GM12873 (cell line): Measurements from ENCODE around the gene NAT14.

ENCODE experiments used
- TF ChIP-seq, protein P1 (sequence below): IDR thresholded peaks from 2 replicates; pipeline ENCODE4 v1.5.1; 2012; ENCODE audit warnings: low read depth, mild to moderate bottlenecking, moderate library complexity, low read length, control low read depth; ENCODE audit not compliant: insufficient read depth; ENCODE audit errors: missing control alignments

Gene NAT14

DNA sequence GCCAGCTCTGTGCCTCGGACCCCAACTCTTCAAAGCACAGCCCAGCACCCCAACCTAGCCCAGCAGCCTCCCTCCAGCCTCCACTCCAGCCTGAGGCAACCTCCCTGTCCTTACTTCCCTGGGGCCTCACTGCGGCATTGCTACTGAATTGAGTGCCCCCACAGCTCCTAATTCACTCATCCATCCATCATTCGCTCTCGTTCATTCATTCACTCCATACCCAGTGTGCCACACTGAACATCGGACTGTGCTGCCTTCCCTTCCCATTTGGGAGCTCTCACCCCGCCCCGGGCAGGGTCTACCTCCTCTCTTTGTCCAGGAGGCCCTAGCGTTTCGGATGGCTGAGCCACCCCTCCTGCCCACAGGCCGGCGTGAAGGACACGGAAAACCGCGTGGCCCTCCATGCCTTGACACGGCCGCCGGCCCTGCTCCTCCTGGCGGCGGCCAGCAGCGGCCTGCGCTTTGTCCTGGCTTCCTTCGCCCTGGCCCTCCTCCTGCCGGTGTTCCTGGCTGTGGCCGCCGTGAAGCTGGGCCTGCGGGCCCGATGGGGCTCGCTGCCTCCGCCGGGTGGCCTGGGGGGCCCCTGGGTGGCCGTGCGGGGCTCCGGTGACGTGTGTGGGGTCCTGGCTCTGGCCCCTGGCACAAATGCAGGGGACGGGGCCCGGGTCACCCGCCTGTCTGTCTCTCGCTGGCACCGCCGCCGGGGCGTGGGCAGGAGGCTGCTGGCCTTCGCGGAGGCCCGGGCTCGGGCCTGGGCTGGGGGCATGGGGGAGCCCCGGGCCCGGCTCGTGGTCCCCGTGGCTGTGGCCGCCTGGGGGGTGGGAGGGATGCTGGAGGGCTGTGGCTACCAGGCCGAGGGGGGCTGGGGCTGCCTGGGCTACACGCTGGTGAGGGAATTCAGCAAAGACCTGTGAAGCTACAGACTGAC is 1.3 kb downstream of the NAT14 start:
- TF ChIP-seq, protein P1, sequence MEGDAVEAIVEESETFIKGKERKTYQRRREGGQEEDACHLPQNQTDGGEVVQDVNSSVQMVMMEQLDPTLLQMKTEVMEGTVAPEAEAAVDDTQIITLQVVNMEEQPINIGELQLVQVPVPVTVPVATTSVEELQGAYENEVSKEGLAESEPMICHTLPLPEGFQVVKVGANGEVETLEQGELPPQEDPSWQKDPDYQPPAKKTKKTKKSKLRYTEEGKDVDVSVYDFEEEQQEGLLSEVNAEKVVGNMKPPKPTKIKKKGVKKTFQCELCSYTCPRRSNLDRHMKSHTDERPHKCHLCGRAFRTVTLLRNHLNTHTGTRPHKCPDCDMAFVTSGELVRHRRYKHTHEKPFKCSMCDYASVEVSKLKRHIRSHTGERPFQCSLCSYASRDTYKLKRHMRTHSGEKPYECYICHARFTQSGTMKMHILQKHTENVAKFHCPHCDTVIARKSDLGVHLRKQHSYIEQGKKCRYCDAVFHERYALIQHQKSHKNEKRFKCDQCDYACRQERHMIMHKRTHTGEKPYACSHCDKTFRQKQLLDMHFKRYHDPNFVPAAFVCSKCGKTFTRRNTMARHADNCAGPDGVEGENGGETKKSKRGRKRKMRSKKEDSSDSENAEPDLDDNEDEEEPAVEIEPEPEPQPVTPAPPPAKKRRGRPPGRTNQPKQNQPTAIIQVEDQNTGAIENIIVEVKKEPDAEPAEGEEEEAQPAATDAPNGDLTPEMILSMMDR, result no peak

DNA sequence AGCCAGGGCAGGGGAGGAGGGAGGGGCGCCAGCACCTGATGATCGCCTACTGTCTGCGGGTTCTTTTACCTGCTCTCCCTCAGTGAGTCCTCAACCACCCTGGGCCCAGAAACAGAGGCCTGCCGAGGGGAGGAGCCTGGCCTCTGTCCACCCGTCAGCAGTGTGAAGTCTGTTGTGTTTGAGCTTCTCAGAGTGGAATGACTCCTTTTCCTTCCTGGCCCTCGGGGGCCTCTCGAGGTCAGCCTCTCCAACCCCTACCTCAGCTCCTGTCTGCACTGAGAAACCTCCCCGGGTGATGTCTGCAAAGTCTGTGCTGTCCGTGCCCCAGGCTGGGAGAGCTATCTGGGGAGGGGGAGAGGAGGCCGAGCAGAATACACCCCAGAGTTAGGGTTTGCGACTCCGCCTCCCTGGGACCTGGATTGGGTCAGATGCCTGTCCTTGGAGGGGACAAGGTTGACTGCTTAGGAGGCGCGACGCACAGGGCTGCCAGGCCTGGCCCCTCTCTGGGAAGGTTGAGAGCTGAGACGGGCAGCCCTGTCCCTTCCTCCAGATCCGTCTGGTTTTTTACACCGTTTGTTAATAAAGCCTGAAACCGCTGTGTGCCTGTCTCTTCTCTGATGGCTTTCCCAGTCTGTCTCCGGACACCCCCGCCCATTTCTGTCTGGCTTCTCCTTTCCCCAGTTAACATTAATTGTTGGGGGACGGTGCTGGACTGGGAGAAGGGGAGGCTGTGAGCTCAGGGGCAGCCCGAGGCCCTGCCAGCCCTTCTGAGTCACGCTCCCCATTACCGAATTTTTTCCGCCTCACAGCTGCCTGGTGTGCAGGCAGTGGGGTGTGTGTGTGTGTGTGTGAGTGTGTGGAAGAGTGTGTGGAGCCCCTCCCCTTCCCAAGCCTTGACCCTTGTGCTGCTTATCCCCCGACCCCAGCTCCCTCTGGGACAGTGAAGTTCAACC is 2.3 kb downstream of the NAT14 start:
- TF ChIP-seq, protein P1, result no peak

DNA sequence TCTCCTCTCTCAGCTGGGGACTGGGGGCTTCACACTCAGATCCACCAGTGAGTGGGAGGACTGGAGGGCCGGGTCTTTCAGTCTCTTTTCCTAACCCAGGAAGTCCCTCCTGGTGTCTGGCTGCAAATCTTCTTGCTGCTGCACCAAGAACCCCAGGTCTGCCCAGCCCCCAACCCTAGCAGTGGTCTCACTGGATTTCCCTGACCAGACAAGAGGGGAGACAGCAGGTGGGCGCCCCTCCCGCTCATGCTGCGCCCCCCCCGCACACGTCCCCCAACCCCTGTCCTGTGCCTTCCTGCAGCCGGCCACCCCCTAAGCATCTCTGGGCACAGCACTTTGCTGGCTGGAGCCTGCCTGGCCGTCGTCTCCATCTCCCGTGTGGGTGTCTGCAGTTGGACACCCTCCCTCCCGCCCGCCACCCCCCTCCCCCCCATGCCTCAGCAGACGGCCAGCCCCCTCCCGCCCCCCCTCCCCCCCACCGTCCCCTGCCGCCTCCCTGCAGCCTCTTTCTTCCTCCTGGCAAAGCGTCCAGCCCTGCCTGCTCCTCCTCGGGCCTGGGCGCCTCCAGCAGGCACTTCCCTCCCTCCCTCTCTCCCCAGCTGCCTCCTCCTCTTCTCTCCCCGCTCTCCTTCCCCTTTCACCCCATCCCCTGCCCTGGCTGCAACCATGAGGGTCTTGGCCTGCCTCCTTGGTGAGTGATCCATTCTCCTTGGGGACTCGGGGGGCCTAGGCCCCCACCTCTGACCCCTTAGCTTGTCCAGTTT is 3.1 kb downstream of the NAT14 start, which contains the start of gene SSC5D:
SSC5D (plus strand) TSS at position 513 of the 764 bp plus-strand sequence; CDS start at position 667, 154 bp downstream.
- TF ChIP-seq, protein P1, result no peak

DNA sequence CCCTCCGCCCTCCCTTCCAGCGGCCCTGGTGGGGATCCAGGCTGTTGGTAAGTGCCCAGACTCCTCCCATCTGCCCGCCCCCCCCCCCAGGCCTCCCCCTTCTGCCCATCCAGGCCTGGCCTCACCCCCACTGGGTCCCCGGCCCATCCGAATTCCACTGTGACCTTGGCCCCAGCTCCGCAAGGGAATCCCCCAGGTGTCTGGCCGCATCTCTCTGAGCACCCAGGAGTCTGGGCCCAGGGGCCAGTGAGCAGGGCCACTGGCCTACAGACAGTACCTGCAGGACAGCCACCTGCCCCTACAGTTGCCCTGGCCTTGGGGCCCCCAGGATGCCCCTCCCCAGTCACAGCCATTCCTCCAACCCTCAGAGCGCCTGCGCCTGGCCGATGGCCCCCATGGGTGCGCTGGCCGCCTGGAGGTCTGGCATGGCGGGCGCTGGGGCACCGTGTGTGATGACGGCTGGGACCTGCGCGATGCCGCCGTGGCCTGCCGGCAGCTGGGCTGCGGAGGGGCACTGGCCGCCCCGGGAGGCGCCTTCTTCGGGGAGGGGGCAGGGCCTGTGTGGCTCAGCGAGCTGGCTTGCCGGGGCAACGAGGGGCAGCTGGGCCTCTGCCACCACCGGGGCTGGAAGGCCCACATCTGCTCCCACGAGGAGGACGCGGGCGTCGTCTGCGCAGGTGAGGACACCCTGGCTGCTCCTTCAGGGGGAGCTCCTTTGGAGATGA is 4.2 kb downstream of the NAT14 start:
- TF ChIP-seq, protein P1, result no peak

DNA sequence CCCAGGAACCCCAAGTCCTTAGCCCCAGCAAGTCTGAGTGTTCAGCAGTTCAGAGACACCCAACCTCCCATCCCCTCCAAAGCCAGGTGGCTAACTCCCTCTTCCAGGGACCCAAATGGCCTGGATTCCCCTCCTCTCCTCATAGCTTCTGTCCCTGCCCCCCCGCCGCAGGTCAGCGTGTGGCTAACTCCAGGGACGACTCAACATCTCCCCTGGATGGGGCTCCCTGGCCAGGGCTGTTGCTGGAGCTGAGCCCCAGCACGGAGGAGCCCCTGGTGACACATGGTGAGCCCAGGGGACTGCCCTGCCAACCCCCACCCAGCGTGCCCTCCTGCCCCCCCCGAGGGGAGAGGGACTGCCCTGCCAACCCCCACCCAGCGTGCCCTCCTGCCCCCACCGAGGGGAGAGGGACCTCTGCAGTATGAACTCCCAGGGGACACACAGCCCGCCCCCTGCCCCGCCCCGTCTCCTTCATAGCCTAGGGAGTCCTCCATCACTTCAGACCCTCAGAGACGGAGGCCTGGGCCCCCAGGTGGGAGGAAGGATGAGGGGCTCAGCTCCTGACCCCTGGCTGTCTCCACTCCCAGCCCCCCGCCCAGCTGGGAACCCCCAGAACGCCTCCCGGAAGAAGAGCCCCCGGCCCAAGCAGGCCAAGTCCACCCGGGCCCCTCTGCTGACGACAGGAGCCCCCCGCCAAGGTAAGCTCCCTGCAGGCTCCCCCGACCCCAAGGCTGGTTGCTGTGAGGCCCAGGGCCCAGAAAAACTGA is 4.9 kb downstream of the NAT14 start:
- TF ChIP-seq, protein P1, result no peak
